RWPE2 (cell line): ENCODE measurements around the gene PPM1L.

Experiments used
- ATAC-seq: fragments of 200-7000 bp; cut with Tn5 transposase; 3 replicates; pipeline ENCODE4 v1.9.1; 2021; ENCODE audit warnings: low read depth
- DNase-seq: peaks from one replicate; pipeline ENCODE4 v3.0.0-alpha.2; 2020; ENCODE audit warnings: low spot score
- H3K27ac ChIP-seq: fragments of 450-650 bp; 2 replicates; pipeline ENCODE4 v1.5.1; 2017; ENCODE audit warnings: mild to moderate bottlenecking; ENCODE audit not compliant: poor library complexity, severe bottlenecking
- H3K27me3 ChIP-seq: fragments of 250-450 bp; sonication (Bioruptor Pico); 2 replicates; pipeline ENCODE4 v1.5.1; 2021; ENCODE audit warnings: mild to moderate bottlenecking, moderate library complexity; ENCODE audit not compliant: insufficient read depth, poor library complexity, severe bottlenecking
- H3K36me3 ChIP-seq: fragments of 250-450 bp; sonication (Bioruptor Pico); 2 replicates; pipeline ENCODE4 v1.5.1; 2020; ENCODE audit warnings: low read depth, mild to moderate bottlenecking, moderate library complexity
- H3K4me1 ChIP-seq: fragments of 250-450 bp; sonication (Bioruptor Pico); 2 replicates; pipeline ENCODE4 v1.5.1; 2021; ENCODE audit warnings: mild to moderate bottlenecking, moderate library complexity; ENCODE audit not compliant: insufficient read depth, poor library complexity, severe bottlenecking
- H3K4me3 ChIP-seq: fragments of 250-450 bp; sonication (Bioruptor Pico); 2 replicates; pipeline ENCODE4 v1.5.1; 2021; ENCODE audit warnings: mild to moderate bottlenecking, moderate library complexity; ENCODE audit not compliant: severe bottlenecking
- H3K9me3 ChIP-seq: fragments of 250-450 bp; sonication (Bioruptor Pico); 2 replicates; pipeline ENCODE4 v1.5.1; 2021; ENCODE audit warnings: mild to moderate bottlenecking, moderate library complexity; ENCODE audit not compliant: severe bottlenecking
- TF ChIP-seq, protein P1 (sequence below): fragments of 450-650 bp; IDR thresholded peaks from one replicate; pipeline ENCODE4 v1.5.1; 2017; ENCODE audit warnings: mild to moderate bottlenecking, moderate library complexity; ENCODE audit not compliant: poor library complexity, severe bottlenecking

The PPM1L gene

GRCh38 chr3:160792540-160792939 lies 36.5 kb downstream of the PPM1L start:
- TF ChIP-seq, protein P1, sequence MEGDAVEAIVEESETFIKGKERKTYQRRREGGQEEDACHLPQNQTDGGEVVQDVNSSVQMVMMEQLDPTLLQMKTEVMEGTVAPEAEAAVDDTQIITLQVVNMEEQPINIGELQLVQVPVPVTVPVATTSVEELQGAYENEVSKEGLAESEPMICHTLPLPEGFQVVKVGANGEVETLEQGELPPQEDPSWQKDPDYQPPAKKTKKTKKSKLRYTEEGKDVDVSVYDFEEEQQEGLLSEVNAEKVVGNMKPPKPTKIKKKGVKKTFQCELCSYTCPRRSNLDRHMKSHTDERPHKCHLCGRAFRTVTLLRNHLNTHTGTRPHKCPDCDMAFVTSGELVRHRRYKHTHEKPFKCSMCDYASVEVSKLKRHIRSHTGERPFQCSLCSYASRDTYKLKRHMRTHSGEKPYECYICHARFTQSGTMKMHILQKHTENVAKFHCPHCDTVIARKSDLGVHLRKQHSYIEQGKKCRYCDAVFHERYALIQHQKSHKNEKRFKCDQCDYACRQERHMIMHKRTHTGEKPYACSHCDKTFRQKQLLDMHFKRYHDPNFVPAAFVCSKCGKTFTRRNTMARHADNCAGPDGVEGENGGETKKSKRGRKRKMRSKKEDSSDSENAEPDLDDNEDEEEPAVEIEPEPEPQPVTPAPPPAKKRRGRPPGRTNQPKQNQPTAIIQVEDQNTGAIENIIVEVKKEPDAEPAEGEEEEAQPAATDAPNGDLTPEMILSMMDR = no peak
- DNase-seq (no peak), ATAC-seq (no peak)
- Histone ChIP-seq H3K9me3 (no peaks in the 10 kb centered on the region), H3K36me3 (no peaks in the 10 kb centered on the region), H3K27ac (no peak overlapping the region), H3K27me3 (no peaks in the 10 kb centered on the region), H3K4me1 (no peaks in the 10 kb centered on the region), H3K4me3 (no peak overlapping the region)

GRCh38 chr3:160793722-160794252 lies 37.8 kb downstream of the PPM1L start:
- ATAC-seq = no peak
- H3K27ac ChIP-seq = no peak overlapping the region
- no peak for DNase-seq
- H3K4me3 ChIP-seq = no peak overlapping the region
- no peaks in the 10 kb centered on the region for H3K4me1 ChIP-seq
- no peaks in the 10 kb centered on the region for H3K27me3 ChIP-seq
- no peaks in the 10 kb centered on the region for H3K36me3 ChIP-seq
- TF ChIP-seq, protein P1 = no peak
- H3K9me3 ChIP-seq = no peaks in the 10 kb centered on the region

- Histone ChIP-seq H3K36me3 (no peaks in the 10 kb centered on the region), H3K4me1 (no peaks in the 10 kb centered on the region), H3K27me3 (no peaks in the 10 kb centered on the region), H3K27ac (no peak overlapping the region), H3K9me3 (no peaks in the 10 kb centered on the region), H3K4me3 (no peak overlapping the region)
- DNase-seq = no peak
- TF ChIP-seq, protein P1 = no peak
- ATAC-seq = no peak
Observed at GRCh38 chr3:160796089-160796812, 40.2 kb downstream of the PPM1L start.

DNA sequence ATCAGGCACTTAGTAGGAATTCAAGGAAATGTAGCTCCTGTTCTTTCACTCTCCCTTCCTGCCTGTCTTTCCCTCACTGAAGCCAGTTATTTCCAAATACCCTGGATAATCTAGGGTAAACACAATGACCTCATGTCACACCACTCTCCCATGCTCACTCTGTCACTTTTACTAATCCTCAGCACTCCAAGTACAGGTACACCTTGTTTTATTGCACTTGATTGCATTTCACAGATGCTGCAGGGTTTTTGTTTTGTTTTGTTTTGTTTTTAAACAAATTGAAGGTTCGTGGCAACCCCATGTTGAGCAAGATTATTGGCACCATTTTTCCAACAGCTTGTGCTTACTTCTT lies 40.8 kb downstream of the PPM1L start:
- ATAC-seq (no peak), DNase-seq (no peak)
- H3K9me3 ChIP-seq = no peaks in the 10 kb centered on the region
- TF ChIP-seq, protein P1 = no peak
- H3K36me3 ChIP-seq = no peaks in the 10 kb centered on the region
- no peak overlapping the region for H3K4me3 ChIP-seq
- H3K4me1 ChIP-seq = no peaks in the 10 kb centered on the region
- H3K27me3 ChIP-seq = no peaks in the 10 kb centered on the region
- no peak overlapping the region for H3K27ac ChIP-seq

GRCh38 chr3:160797356-160797755 lies 41.3 kb downstream of the PPM1L start:
- H3K27ac ChIP-seq = no peak overlapping the region
- H3K4me1 ChIP-seq = no peaks in the 10 kb centered on the region
- no peaks in the 10 kb centered on the region for H3K36me3 ChIP-seq
- ATAC-seq = no peak
- H3K4me3 ChIP-seq = no peak overlapping the region
- no peaks in the 10 kb centered on the region for H3K27me3 ChIP-seq
- TF ChIP-seq, protein P1 = no peak
- no peak for DNase-seq
- no peaks in the 10 kb centered on the region for H3K9me3 ChIP-seq
